Gastroesophageal sphincter (tissue), 4 donors: ENCODE measurements around the gene MRPS10. TPM values are rescaled to one million over a fixed set of nuclear protein-coding genes. Genes with fewer than 3 reads are reported as not detected.

ENCODE experiments used
- ATAC-seq: fragments of 150-250 bp; one replicate; pipeline ENCODE4 v1.9.1; 2016; ENCODE audit warnings: mild to moderate bottlenecking, moderate library complexity
- H3K27ac ChIP-seq, 4 donors: fragments of 200-600 bp; sonication (generic) in 3 of 4; 1 replicate in 3 of 4; 2 replicates in 1 of 4; pipeline ENCODE4 v1.5.1; 2016 to 2019
- H3K27me3 ChIP-seq: fragments of 200-600 bp; sonication (generic); one replicate; pipeline ENCODE4 v1.5.1; 2019
- H3K36me3 ChIP-seq, 2 donors: fragments of 200-600 bp; sonication (generic); one replicate each; pipeline ENCODE4 v1.5.1; 2019; ENCODE audit warnings: control low read depth in 1 of 2
- H3K4me1 ChIP-seq, 3 donors: fragments of 200-600 bp; sonication (generic); 1 replicate in 2 of 3; 2 replicates in 1 of 3; pipeline ENCODE4 v1.5.1; 2016 to 2019; ENCODE audit warnings: control low read depth in 2 of 3
- H3K4me3 ChIP-seq, 2 donors: fragments of 200-600 bp; sonication (generic); one replicate each; pipeline ENCODE4 v1.5.1; 2019; ENCODE audit warnings: mild to moderate bottlenecking in 1 of 2, moderate library complexity in 1 of 2
- H3K9me3 ChIP-seq, 3 donors: fragments of 200-600 bp; sonication (generic); one replicate each; pipeline ENCODE4 v1.5.1; 2017 to 2019; ENCODE audit warnings: control low read depth in 2 of 3
- EP300 ChIP-seq: sonication (generic); formaldehyde crosslinking; IDR thresholded peaks from one replicate; pipeline ENCODE4 v1.6.1; 2017; ENCODE audit warnings: antibody characterized with exemption, mild to moderate bottlenecking
- POLR2A ChIP-seq, 2 donors: fragments of 450-650 bp; IDR thresholded peaks; one replicate each; pipeline ENCODE4 v1.6.1; 2017; ENCODE audit warnings: antibody characterized with exemption in 2 of 2, mild to moderate bottlenecking in 2 of 2, moderate library complexity in 1 of 2
- POLR2AphosphoS5 ChIP-seq: sonication (generic); formaldehyde crosslinking; IDR thresholded peaks from one replicate; pipeline ENCODE4 v1.6.1; 2017; ENCODE audit warnings: antibody characterized with exemption
- WGBS, 2 donors: methylation state at CpG; one replicate each; pipeline ENCODE4 v1.1.5; 2018; ENCODE audit warnings: low coverage in 1 of 2; 5-methylcytosine and 5-hydroxymethylcytosine counted together
- total RNA-seq, 4 donors: library from RNA; depleted of rRNA; stranded (reverse); fragments of >200 nt; gene quantifications; one replicate each; pipeline ENCODE4 v1.1.0, GENCODE V29; 2016
- TF ChIP-seq, protein P1 (sequence below), 4 experiments: fragments of 200-600 bp in 2 of 4; fragments of 450-650 bp in 2 of 4; sonication (generic) in 1 of 4; IDR thresholded peaks; one replicate each; pipeline ENCODE4 v1.5.1; 2017 to 2019; ENCODE audit warnings: antibody characterized with exemption in 4 of 4, mild to moderate bottlenecking in 2 of 4, moderate library complexity in 2 of 4

MRPS10 gene
- total RNA-seq, 4 donors from 2014 or later: 29.2 to 45.1 (median 34.8) TPM

DNA sequence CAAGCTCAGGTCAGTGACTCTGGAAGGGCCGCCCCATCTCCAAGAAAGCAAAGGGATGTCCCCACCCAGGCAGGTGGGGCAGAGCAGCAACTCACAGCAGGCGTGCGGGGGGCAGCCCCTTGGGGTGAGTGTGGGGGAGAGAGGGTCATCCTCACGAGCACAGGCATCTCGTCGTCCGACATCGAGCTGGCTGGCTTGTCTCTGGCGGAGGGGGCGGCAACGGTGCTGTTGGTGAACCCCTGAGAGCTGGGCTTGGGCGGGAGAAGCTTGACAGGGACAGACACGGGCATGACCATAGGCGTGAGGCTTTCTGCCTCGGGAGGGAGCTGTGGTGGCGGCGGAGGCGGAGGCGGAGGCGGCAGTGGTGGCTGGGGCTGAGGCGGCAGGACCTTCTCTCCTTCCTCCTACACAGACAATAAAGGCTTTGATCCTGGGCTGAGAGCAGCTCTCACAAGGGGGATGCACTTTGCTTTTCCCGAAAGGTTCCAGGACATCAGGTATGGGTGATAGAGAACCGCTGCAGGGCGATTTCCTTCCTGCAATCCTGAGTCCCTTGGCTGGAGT is 45.6 kb upstream of the MRPS10 start:
- H3K4me1 ChIP-seq: peaks cover 0 to 45% (median 10%) of the 10 kb centered on the region in 3 donors
- no peak for ATAC-seq
- H3K27ac ChIP-seq: peak overlapping the region in 2 of 4 donors; percentile 6 to 19
- H3K4me3 ChIP-seq: no peak overlapping the region
- 94 to 100% methylated on average over 2 to 10 of the region's 24 CpGs for WGBS, 2 donors
- H3K36me3 ChIP-seq: peaks cover 0 to 43% of the 10 kb centered on the region in 2 donors
- TF ChIP-seq EP300 (no peak), POLR2A (IDR thresholded peaks at IDR 0.05) (no peak), POLR2AphosphoS5 (no peak)
- TF ChIP-seq, protein P1, sequence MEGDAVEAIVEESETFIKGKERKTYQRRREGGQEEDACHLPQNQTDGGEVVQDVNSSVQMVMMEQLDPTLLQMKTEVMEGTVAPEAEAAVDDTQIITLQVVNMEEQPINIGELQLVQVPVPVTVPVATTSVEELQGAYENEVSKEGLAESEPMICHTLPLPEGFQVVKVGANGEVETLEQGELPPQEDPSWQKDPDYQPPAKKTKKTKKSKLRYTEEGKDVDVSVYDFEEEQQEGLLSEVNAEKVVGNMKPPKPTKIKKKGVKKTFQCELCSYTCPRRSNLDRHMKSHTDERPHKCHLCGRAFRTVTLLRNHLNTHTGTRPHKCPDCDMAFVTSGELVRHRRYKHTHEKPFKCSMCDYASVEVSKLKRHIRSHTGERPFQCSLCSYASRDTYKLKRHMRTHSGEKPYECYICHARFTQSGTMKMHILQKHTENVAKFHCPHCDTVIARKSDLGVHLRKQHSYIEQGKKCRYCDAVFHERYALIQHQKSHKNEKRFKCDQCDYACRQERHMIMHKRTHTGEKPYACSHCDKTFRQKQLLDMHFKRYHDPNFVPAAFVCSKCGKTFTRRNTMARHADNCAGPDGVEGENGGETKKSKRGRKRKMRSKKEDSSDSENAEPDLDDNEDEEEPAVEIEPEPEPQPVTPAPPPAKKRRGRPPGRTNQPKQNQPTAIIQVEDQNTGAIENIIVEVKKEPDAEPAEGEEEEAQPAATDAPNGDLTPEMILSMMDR (IDR thresholded peaks at IDR 0.05): no peak
- no peaks in the 10 kb centered on the region for H3K27me3 ChIP-seq
- H3K9me3 ChIP-seq: no peaks in the 10 kb centered on the region

DNA sequence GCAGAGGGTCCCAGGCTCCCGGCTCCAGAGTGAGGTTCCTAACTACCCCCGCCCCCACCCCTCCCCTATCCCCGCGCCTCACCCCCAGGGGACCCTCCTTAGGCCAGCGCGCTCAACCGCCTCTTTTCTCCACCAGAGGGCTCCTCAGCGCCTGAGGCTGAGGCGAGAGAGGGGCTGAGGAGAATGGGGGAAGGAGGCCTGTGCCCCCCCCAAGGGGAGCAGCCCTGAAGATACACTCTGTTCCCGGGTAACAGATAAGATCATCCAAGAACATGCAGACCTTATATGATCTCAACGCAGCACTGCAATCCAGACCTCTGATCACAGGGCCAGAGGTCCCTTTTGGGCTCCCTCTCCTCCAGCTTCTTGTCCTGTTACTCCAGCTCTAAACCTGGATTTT is 43.3 kb upstream of the MRPS10 start:
- Histone ChIP-seq H3K27ac (peak overlapping the region in 2 of 4 donors; percentile 54 to 59), H3K36me3 (peaks cover 0 to 51% of the 10 kb centered on the region in 2 donors), H3K9me3 (no peaks in the 10 kb centered on the region), H3K27me3 (no peaks in the 10 kb centered on the region), H3K4me3 (no peak overlapping the region), H3K4me1 (peaks cover 0 to 45% (median 10%) of the 10 kb centered on the region in 3 donors)
- peak; percentile 75 for ATAC-seq
- WGBS, 2 donors: 28 to 83% methylated on average over 1 to 2 of the region's 11 CpGs
- TF ChIP-seq POLR2A (IDR thresholded peaks at IDR 0.05) (no peak), POLR2AphosphoS5 (no peak)
- TF ChIP-seq, protein P1 (IDR thresholded peaks at IDR 0.05): peak in 3 of 4 experiments; percentile 40 to 76 (median 48)

DNA sequence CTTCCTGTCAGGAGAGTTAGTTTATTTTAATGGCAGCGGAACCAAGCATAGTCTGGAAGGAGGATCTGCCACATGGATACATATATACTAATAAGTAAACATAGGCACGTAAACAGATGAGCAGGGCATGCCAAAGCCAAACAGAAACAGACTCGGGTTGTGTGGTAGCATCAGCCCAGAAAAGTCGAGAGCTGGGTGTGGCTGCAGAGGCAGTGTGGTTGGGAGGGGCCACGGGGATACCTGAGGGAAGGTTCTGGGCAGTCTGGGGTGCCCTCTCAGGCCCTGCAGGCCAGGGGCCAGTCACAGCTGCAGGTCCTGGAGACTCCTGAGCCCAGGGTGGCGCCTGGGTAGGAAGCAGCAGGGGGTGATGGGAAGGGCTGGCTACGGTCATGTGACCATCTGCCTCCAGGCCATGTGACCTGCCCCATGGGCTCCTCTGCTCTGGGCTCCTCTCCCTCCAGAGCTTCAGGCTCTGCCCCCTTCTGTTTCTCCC is 42.8 kb upstream of the MRPS10 start:
- H3K4me3 ChIP-seq: no peak overlapping the region
- ATAC-seq: peak; percentile 57
- H3K27ac ChIP-seq: peak overlapping the region in 2 of 4 donors; percentile 52 to 59
- peaks cover 0 to 57% of the 10 kb centered on the region in 2 donors for H3K36me3 ChIP-seq
- TF ChIP-seq EP300 (no peak), POLR2AphosphoS5 (no peak), POLR2A (IDR thresholded peaks at IDR 0.05) (no peak)
- TF ChIP-seq, protein P1 (IDR thresholded peaks at IDR 0.05): no peak
- H3K27me3 ChIP-seq: no peaks in the 10 kb centered on the region
- H3K4me1 ChIP-seq: peaks cover 0 to 45% (median 10%) of the 10 kb centered on the region in 3 donors
- H3K9me3 ChIP-seq: no peaks in the 10 kb centered on the region
- 62 to 74% methylated on average over 4 to 5 of the region's 7 CpGs for WGBS, 2 donors

GRCh38 chr6:42259841-42260395 is 42.3 kb upstream of the MRPS10 start:
- Histone ChIP-seq H3K27me3 (no peaks in the 10 kb centered on the region), H3K36me3 (peaks cover 0 to 62% of the 10 kb centered on the region in 2 donors), H3K4me1 (peaks cover 0 to 43% (median 10%) of the 10 kb centered on the region in 3 donors), H3K27ac (peak overlapping the region in 2 of 4 donors; percentile 52 to 59), H3K9me3 (no peaks in the 10 kb centered on the region), H3K4me3 (no peak overlapping the region)
- ATAC-seq: no peak
- TF ChIP-seq, protein P1 (IDR thresholded peaks at IDR 0.05): no peak
- TF ChIP-seq EP300: no peak
- no peak for TF ChIP-seq POLR2AphosphoS5
- TF ChIP-seq POLR2A (IDR thresholded peaks at IDR 0.05): no peak
- 58 to 63% methylated on average over 6 to 7 of the region's 10 CpGs for WGBS, 2 donors
